Transverse colon (tissue), 4 donors: Measurements from ENCODE around the gene CCL1.

Experiments used
- EP300 ChIP-seq: sonication (generic); formaldehyde crosslinking; IDR thresholded peaks from one replicate; pipeline ENCODE4 v1.6.1; 2017; ENCODE audit warnings: antibody characterized with exemption, low read depth
- POLR2A ChIP-seq: fragments of 450-650 bp; IDR thresholded peaks from one replicate; pipeline ENCODE4 v1.6.1; 2016; ENCODE audit warnings: antibody characterized with exemption, mild to moderate bottlenecking, moderate library complexity
- POLR2AphosphoS5 ChIP-seq, 3 donors: sonication (generic); formaldehyde crosslinking; IDR thresholded peaks; one replicate each; pipeline ENCODE4 v1.6.1; 2016; ENCODE audit warnings: antibody characterized with exemption in 3 of 3
- TF ChIP-seq, protein P1 (sequence below), 5 experiments: fragments of 200-600 bp in 3 of 5; fragments of 450-650 bp in 2 of 5; sonication (generic) in 3 of 5; IDR thresholded peaks; 1 replicate in 2 of 5; 2 replicates in 3 of 5; pipeline ENCODE4 v1.5.1; 2016 to 2017; ENCODE audit warnings: antibody characterized with exemption in 5 of 5, inconsistent platforms in 3 of 5, mild to moderate bottlenecking in 2 of 5, moderate library complexity in 1 of 5

DNA sequence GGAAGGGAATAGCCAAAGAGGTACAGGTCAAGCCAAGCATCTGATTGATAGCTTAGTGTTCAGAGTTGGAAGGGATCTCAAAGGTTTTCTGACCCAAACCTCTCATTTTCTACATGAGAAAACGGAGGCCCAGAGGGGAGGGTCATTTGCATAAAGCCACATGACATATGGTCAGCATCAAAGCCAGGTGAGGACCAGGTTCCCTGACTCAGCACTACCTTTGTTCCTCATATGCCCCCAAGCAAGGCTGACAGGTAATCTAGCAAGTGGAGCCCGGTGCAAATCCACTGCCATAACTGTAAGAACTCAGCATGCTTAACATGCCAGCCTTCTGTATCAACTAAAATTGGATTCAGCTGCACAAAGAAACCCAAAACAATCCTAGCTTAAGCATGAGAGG, 28.2 kb upstream of the CCL1 start:
- TF ChIP-seq, protein P1, sequence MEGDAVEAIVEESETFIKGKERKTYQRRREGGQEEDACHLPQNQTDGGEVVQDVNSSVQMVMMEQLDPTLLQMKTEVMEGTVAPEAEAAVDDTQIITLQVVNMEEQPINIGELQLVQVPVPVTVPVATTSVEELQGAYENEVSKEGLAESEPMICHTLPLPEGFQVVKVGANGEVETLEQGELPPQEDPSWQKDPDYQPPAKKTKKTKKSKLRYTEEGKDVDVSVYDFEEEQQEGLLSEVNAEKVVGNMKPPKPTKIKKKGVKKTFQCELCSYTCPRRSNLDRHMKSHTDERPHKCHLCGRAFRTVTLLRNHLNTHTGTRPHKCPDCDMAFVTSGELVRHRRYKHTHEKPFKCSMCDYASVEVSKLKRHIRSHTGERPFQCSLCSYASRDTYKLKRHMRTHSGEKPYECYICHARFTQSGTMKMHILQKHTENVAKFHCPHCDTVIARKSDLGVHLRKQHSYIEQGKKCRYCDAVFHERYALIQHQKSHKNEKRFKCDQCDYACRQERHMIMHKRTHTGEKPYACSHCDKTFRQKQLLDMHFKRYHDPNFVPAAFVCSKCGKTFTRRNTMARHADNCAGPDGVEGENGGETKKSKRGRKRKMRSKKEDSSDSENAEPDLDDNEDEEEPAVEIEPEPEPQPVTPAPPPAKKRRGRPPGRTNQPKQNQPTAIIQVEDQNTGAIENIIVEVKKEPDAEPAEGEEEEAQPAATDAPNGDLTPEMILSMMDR (IDR thresholded peaks at IDR 0.05): no peak
- TF ChIP-seq POLR2AphosphoS5 (IDR thresholded peaks at IDR 0.05) (no peak), EP300 (no peak), POLR2A (no peak)
